ENCODE results near the gene PHIP.

PHIP gene

GRCh38 chr6:78962448-78962847 lies 115.6 kb downstream of the PHIP start:
- ChIA-PET CTCF (interaction anchor here (0.6 kb wide), 1 partner anchor 11 kb away, joined by 3 read pairs; no protein-coding TSS in a partner anchor), POLR2A (no interaction called here)
- H3K9me3 ChIP-seq (ENCODE audit: control insufficient read depth, insufficient read depth, low read depth, low read length) = no peaks in the 10 kb centered on the region
- H3K4me1 ChIP-seq (ENCODE audit: control insufficient read depth, insufficient read depth, low read length) = no peaks in the 10 kb centered on the region
- no peak overlapping the region for H3K4me3 ChIP-seq (ENCODE audit: low read depth, low read length)
- TF ChIP-seq ZSCAN23 (tag by site-specific recombination; IDR thresholded peaks at IDR 0.05) (no peak), INSM2 (tag by site-specific recombination; IDR thresholded peaks at IDR 0.05) (no peak)
- peaks cover 45 to 88% of the 10 kb centered on the region in 2 experiments for H3K36me3 ChIP-seq (ENCODE audit: control insufficient read depth in 2 of 2, insufficient read depth in 1 of 2, low read length in 2 of 2)
- H3K27ac ChIP-seq (ENCODE audit: extremely low read depth, low read depth, low read length) = no peak overlapping the region

DNA sequence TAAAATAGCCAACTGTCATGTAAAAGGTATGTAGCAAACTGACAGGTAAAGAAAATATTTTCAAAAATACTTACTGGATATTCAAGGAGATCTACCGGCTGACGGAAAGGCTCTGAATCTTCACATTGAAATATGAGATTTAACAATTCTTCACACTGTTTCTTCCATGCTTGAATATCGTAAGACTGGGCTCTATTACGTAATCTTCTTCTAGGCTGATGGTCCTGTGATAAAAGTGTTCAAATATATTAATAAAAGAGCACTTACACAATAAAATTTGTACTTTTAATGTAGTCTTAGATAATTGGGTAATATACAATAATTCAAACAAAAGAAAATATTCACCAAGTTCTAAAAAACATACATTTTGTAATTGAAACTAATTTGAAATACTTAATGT lies 123.3 kb downstream of the PHIP start:
- Histone ChIP-seq H3K4me3 (ENCODE audit: low read depth, low read length) (no peak overlapping the region), H3K4me1 (ENCODE audit: control insufficient read depth, insufficient read depth, low read length) (no peaks in the 10 kb centered on the region), H3K36me3 (ENCODE audit: control insufficient read depth in 2 of 2, insufficient read depth in 1 of 2, low read length in 2 of 2) (peaks cover 53 to 93% of the 10 kb centered on the region in 2 experiments), H3K27ac (ENCODE audit: extremely low read depth, low read depth, low read length) (no peak overlapping the region), H3K9me3 (ENCODE audit: control insufficient read depth, insufficient read depth, low read depth, low read length) (no peaks in the 10 kb centered on the region)
- CTCF ChIA-PET = no interaction called here
- TF ChIP-seq AEBP2 (tag by site-specific recombination; IDR thresholded peaks at IDR 0.05; ENCODE audit: borderline replicate concordance) (no peak), ZNF214 (tag by site-specific recombination; IDR thresholded peaks at IDR 0.05; ENCODE audit: borderline replicate concordance) (no peak), ZNF791 (tag by site-specific recombination; IDR thresholded peaks at IDR 0.05) (no peak), ZFP69B (tag by site-specific recombination; IDR thresholded peaks at IDR 0.05) (no peak), ZNF521 (tag by site-specific recombination; IDR thresholded peaks at IDR 0.05) (no peak), ZNF248 (tag by site-specific recombination; IDR thresholded peaks at IDR 0.05) (no peak), SP3 (tag by site-specific recombination; IDR thresholded peaks at IDR 0.05) (no peak), ZBTB6 (tag by site-specific recombination; IDR thresholded peaks at IDR 0.05) (no peak), ZSCAN30 (tag by site-specific recombination; IDR thresholded peaks at IDR 0.05) (no peak), ZNF626 (tag by site-specific recombination; IDR thresholded peaks at IDR 0.05) (no peak), ZNF146 (tag by site-specific recombination; IDR thresholded peaks at IDR 0.05) (no peak), ZNF266 (tag by site-specific recombination; IDR thresholded peaks at IDR 0.05; ENCODE audit: low read depth) (no peak), SP7 (tag by site-specific recombination; IDR thresholded peaks at IDR 0.05) (no peak)
- TF ChIP-seq, protein P1, sequence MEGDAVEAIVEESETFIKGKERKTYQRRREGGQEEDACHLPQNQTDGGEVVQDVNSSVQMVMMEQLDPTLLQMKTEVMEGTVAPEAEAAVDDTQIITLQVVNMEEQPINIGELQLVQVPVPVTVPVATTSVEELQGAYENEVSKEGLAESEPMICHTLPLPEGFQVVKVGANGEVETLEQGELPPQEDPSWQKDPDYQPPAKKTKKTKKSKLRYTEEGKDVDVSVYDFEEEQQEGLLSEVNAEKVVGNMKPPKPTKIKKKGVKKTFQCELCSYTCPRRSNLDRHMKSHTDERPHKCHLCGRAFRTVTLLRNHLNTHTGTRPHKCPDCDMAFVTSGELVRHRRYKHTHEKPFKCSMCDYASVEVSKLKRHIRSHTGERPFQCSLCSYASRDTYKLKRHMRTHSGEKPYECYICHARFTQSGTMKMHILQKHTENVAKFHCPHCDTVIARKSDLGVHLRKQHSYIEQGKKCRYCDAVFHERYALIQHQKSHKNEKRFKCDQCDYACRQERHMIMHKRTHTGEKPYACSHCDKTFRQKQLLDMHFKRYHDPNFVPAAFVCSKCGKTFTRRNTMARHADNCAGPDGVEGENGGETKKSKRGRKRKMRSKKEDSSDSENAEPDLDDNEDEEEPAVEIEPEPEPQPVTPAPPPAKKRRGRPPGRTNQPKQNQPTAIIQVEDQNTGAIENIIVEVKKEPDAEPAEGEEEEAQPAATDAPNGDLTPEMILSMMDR (tag by site-specific recombination; IDR thresholded peaks at IDR 0.05) = no peak
- POLR2A ChIA-PET = no interaction called here

GRCh38 chr6:78953798-78954197 lies 124.3 kb downstream of the PHIP start:
- Histone ChIP-seq H3K27ac (ENCODE audit: extremely low read depth, low read depth, low read length) (no peak overlapping the region), H3K9me3 (ENCODE audit: control insufficient read depth, insufficient read depth, low read depth, low read length) (peaks cover 4% of the 10 kb centered on the region; the same call in 1 of the 2 replicates), H3K4me1 (ENCODE audit: control insufficient read depth, insufficient read depth, low read length) (no peaks in the 10 kb centered on the region), H3K36me3 (ENCODE audit: control insufficient read depth in 2 of 2, insufficient read depth in 1 of 2, low read length in 2 of 2) (peaks cover 62 to 94% of the 10 kb centered on the region in 2 experiments), H3K4me3 (ENCODE audit: low read depth, low read length) (no peak overlapping the region)
- ChIA-PET CTCF (no interaction called here), POLR2A (no interaction called here)
- TF ChIP-seq ZBTB7A (tag by site-specific recombination; IDR thresholded peaks at IDR 0.05; ENCODE audit: low read depth) (no peak), INSM2 (tag by site-specific recombination; IDR thresholded peaks at IDR 0.05) (no peak), ZSCAN18 (tag by site-specific recombination; IDR thresholded peaks at IDR 0.05) (no peak), ZNF621 (tag by site-specific recombination; IDR thresholded peaks at IDR 0.05) (no peak), ZNF184 (tag by site-specific recombination; IDR thresholded peaks at IDR 0.05) (no peak), ZNF155 (tag by site-specific recombination; IDR thresholded peaks at IDR 0.05) (no peak), ZNF266 (tag by site-specific recombination; IDR thresholded peaks at IDR 0.05; ENCODE audit: low read depth) (no peak), ZNF274 (IDR thresholded peaks at IDR 0.05; ENCODE audit: low read length) (no peak), ZNF274 (tag by site-specific recombination; IDR thresholded peaks at IDR 0.05; ENCODE audit: borderline replicate concordance) (no peak), HOXD13 (CRISPR knock-in tag; IDR thresholded peaks at IDR 0.05; ENCODE audit: borderline replicate concordance) (no peak)

Data from HEK293 (cell line).